ENCODE measurements around the gene PCAT6.

The PCAT6 gene

DNA sequence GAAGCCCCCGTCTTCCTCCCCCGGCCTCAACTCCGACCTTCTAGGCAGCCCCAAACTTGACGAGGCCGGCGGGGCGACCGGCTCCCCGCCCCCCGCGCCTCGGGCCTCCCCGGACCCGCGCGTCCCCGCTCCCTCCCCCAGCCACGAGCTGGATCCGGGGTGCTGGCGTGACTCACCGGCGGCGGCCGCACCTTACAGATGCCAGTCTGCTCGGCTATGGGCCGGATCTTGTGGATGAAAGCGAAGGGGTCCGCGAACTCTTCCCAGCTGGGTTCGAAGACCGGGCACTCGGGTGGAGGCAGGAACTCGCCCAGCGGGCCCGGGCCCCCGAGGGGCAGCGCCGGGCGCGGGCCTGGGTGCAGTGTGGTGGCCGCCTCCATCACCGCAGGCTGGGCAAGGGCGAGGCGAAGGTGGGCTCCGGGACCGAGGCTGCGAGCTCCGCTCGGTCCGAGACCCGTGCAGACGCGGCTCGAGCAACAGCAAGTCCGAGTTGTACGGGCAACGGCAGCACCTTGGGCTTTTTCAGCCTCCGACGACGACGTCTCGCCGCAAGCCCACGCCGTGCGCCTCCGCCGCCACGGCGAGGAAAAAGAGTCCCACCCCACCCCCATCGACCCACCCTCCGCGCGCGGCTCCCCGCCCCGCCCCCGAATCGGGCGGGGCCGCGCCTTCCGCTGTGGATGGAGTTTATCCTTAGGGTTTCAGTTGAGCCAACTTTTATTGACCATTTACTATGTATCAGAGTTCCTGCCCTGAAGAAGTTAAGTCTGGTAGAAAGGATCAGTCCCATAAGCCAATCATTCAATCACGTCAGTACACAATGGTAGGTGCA is 2.6 kb upstream of the PCAT6 start, which contains the start of gene KDM5B:
Gene KDM5B, minus strand, starts transcription at position 496 of the 832 bp plus-strand sequence. Its CDS starts 116 bp downstream, at position 380.
- TF ChIP-seq, protein P1, sequence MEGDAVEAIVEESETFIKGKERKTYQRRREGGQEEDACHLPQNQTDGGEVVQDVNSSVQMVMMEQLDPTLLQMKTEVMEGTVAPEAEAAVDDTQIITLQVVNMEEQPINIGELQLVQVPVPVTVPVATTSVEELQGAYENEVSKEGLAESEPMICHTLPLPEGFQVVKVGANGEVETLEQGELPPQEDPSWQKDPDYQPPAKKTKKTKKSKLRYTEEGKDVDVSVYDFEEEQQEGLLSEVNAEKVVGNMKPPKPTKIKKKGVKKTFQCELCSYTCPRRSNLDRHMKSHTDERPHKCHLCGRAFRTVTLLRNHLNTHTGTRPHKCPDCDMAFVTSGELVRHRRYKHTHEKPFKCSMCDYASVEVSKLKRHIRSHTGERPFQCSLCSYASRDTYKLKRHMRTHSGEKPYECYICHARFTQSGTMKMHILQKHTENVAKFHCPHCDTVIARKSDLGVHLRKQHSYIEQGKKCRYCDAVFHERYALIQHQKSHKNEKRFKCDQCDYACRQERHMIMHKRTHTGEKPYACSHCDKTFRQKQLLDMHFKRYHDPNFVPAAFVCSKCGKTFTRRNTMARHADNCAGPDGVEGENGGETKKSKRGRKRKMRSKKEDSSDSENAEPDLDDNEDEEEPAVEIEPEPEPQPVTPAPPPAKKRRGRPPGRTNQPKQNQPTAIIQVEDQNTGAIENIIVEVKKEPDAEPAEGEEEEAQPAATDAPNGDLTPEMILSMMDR (IDR thresholded peaks at IDR 0.05), result no peak

DNA sequence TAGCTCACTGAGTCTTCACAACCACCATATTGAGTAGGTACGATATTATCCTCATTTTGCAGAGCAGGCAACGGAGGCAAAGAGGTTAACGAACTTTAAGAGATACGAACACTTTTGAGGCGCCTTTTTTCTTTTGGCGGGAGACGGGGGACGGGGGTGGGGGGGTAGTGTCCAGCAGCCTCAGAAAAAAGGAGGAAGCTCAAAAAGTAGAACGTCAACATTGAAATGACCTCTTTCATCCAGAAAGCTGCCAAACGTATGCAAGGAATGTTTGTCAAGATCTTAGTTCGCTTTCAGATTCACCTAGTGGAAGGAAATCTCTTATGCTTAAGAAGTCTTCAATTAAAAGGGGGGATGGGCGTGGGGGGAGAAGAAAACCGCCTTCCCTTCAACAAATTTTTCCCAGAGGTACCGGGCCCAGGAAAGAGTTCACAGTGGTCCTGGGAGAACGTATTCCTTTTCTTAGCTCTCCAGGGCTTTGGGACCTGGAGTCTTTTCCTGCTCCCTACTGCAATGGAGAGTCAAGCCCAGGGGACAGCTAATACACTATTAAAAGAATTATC is 1.1 kb upstream of the PCAT6 start:
- TF ChIP-seq, protein P1 (IDR thresholded peaks at IDR 0.05), result no peak

DNA sequence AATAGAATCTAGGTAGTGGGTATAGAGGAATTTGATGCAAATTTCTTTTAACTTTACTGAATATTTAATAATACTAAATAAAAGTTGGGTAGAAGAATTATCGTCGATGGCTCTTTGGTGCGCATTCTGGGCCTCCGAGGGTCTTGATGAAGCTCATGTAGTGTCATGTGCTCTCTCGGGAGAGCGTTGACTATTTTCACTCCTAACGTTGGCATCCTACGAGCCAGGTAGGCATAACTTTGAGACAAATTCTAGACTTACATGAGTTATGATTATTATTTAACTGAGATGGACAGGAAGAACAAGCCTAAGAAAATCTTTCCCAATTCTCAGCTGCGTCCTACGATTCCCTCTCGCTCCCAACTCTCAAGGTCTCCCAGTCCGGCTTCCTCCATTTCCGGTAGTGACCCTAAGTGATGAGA is 550 bp upstream of the PCAT6 start:
- TF ChIP-seq, protein P1 (IDR thresholded peaks at IDR 0.05), result no peak

DNA sequence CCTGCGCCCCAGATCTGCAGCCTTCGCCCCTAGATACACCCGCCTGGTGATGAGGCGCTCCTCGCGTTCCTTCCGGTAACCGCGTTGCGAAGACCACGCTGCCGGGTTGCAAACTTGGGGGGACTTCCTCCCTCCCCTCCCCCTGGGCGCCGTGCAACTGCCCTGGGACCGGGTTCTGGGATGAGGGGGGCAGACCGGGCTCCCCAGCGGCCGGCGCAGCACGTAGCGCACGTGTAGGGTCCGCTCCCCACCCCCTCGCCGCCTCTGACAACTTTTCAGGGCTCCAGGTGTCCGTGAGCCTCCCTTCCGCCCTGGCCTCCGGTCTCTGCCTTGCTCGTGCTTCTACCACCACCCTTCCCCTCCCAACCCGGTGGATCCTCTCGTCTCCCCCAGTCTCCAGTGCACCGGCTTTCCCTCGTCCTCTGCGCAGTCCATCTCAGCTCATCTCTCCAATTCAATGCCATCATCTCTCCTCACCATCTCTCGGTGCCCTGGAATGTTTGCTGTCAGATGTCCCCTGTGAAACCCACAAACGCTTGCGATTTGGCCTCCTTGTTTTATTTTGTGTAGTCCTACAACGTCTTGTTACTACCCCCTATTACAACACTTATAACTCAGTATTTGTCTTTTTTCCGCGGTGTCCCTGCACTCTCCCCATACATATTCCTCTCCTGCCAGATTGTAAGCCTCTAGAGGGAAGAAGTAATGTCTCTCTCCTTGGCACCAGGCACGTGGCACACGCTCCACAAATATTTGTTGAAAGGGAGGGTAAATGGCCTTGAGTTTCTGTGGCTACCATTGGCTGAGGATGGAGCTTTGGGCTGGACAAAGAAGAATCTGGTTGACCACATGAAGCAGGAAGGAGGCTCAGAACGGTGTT is 782 bp downstream of the PCAT6 start:
- TF ChIP-seq, protein P1 (IDR thresholded peaks at IDR 0.05), result no peak

DNA sequence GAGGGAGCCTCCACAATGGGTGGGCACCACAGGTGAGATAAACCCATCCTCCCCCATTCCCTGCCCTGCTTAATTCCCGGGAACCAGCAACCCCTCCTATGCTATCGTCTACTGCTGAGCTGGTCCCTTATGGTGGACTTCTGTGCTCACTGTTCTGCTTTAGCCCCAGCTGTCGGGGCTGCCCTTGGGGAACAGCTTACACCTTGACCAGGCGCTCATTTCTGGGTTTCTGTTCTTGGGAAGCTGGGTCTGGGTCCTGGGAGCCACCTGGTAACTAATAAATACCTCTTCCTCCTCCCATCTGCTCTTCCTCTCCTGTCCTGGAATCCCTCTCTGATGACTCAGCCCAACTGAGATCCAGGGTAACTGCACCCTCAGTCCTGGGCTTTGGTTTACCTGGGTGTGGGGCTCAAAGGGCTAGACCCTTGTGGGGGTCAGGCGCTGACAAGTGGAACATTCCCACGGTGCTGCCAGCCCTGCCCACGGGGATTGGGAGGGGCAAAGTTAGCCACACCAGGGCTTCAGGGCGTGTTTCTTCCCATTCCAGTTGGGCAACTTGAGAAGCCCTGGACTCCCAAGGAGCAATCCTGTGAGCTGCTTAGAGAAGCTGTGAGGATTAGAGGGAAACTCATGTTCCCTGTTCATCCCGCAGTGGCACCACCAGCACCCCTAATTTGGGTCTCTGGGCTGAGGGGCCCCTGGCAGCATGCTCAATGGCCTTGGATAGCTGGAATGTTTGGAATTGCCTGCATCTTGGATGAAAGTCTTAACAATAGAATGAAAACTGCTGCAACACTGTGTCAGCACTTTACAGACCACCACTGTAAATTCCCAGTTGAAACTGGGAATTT is 1.6 kb downstream of the PCAT6 start:
- TF ChIP-seq, protein P1 (IDR thresholded peaks at IDR 0.05), result no peak

DNA sequence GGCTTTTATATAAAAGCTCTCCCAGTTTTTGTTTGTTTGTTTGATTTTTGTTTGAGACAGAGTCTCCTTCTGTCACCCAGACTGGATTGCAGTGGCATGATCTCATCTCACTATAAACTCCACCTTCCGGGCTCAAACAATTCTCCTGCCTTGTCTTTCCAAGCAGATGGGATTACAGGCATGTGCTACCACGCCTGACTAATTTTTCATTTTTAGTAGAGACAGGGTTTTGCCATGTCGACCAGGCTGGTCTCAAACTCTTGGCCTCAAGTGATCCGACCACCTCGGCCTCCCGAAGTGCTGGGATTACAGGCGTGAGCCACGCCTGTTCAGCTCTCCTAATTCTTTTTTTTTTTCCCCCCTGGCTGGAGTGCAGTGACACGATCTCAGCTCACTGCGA is 4.4 kb downstream of the PCAT6 start:
- TF ChIP-seq, protein P1 (IDR thresholded peaks at IDR 0.05), result no peak
